HG02938 (cell line): Measurements from ENCODE around the gene SLITRK2.

Source experiments
- ATAC-seq: cut with Tn5 transposase; IDR thresholded peaks from one replicate; pipeline ENCODE4 v1.9.1; 2021; ENCODE audit warnings: mild to moderate bottlenecking, moderate library complexity; ENCODE audit not compliant: unreplicated experiment

The SLITRK2 gene

DNA sequence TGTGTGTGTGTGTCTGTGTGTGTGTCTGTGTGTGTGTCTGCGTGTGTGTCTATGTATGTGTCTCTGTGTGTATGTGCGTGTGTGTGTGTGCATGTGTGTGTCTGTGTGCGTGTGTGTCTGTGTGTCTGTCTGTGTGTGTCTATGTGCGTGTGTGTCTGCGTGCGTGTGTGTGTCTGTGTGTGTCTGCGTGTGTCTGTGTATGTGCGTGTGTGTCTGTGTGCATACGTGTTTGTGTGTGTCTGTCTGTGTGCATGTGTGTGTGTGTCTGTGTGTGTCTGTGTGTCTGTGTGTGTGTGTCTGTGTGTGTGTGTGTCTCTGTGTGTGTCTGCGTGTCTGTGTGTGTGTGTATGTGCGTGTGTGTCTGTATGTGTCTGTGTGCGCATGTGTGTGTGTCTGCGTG, 35.6 kb downstream of the SLITRK2 start:
- ATAC-seq, result no peak

- no peak for ATAC-seq
These were observed 38.6 kb downstream of the SLITRK2 start for GRCh38 chrX:145856181-145856580.

- ATAC-seq, result no peak
These were observed 44.2 kb downstream of the SLITRK2 start for GRCh38 chrX:145861818-145862217.

GRCh38 chrX:145865082-145865481, 47.5 kb downstream of the SLITRK2 start:
- ATAC-seq, result no peak
